IMR-90 (cell line): ENCODE measurements around the gene SCAANT1. TPM values are rescaled to one million over a fixed set of nuclear protein-coding genes. Genes with fewer than 3 reads are reported as not detected.

Experiments
- ATAC-seq: fragments of 200-7000 bp; cut with Tn5 transposase; 2 replicates; pipeline ENCODE4 v1.9.1; 2020; ENCODE audit warnings: low read depth, mild to moderate bottlenecking, moderate library complexity
- BruUV-seq: library from RNA; stranded (reverse); fragments of 400-500 nt; replicated peaks from 2 replicates; lab custom pipeline; 2021; lab: Mats Ljungman, UMichigan
- CTCF ChIA-PET: fragments of 300-600 bp; formaldehyde crosslinking; extraction: SDS; loops from one replicate; lab custom pipeline; 2021; ENCODE audit warnings: antibody characterized with exemption; lab: Yijun Ruan, JAX
- POLR2A ChIA-PET: fragments of 300-600 bp; sonication (Branson Sonifier 250); formaldehyde crosslinking; loops from one replicate; lab custom pipeline; 2022; ENCODE audit warnings: antibody characterized with exemption; ENCODE audit not compliant: unreplicated experiment; lab: Charles Lee
- DNase-seq: peaks from one replicate; pipeline ENCODE4 v3.0.0; 2013
- H2AFZ ChIP-seq: replicated peaks from 2 replicates; pipeline ENCODE3; 2013; ENCODE audit warnings: low read length, mild to moderate bottlenecking; ENCODE audit not compliant: poor library complexity
- H2AK5ac ChIP-seq: 2 replicates; pipeline ENCODE4 v1.6.1; 2013; ENCODE audit warnings: low read depth, low read length, inconsistent platforms
- H2AK9ac ChIP-seq: replicated peaks from 2 replicates; pipeline ENCODE3; 2013; ENCODE audit warnings: mild to moderate bottlenecking, low read depth, low read length, moderate library complexity; ENCODE audit not compliant: poor library complexity
- H2BK120ac ChIP-seq: 2 replicates; pipeline ENCODE4 v1.6.1; 2013; ENCODE audit warnings: low read depth, low read length, inconsistent platforms
- H2BK15ac ChIP-seq: 3 replicates; pipeline ENCODE4 v1.6.1; 2013; ENCODE audit warnings: low read depth, low read length, inconsistent platforms
- H2BK20ac ChIP-seq: 2 replicates; pipeline ENCODE4 v1.6.1; 2013; ENCODE audit warnings: low read depth, mild to moderate bottlenecking, inconsistent platforms, low read length, moderate library complexity
- H2BK5ac ChIP-seq: 2 replicates; pipeline ENCODE4 v1.6.1; 2013; ENCODE audit warnings: mild to moderate bottlenecking, low read depth, low read length, inconsistent platforms; ENCODE audit not compliant: poor library complexity, severe bottlenecking
- H3K14ac ChIP-seq: replicated peaks from 2 replicates; pipeline ENCODE4 v1.6.1; 2013; ENCODE audit warnings: low read depth, low read length, inconsistent platforms
- H3K18ac ChIP-seq: 2 replicates; pipeline ENCODE4 v1.6.1; 2013; ENCODE audit warnings: low read depth, low read length, control low read depth
- H3K23ac ChIP-seq: 2 replicates; pipeline ENCODE4 v1.6.1; 2013; ENCODE audit warnings: low read depth, low read length, inconsistent platforms
- H3K27ac ChIP-seq: 2 replicates; pipeline ENCODE4 v1.5.1; 2013; ENCODE audit warnings: mild to moderate bottlenecking, control low read depth, low read length; ENCODE audit not compliant: insufficient read depth
- H3K27me3 ChIP-seq: 2 replicates; pipeline ENCODE4 v1.6.1; 2013; ENCODE audit warnings: low read length; ENCODE audit not compliant: control insufficient read depth, insufficient read depth
- H3K36me3 ChIP-seq: 2 replicates; pipeline ENCODE4 v1.6.1; 2013; ENCODE audit warnings: low read length, mixed read lengths; ENCODE audit not compliant: control insufficient read depth, insufficient read depth
- H3K4ac ChIP-seq: 2 replicates; pipeline ENCODE4 v1.6.1; 2013; ENCODE audit warnings: low read depth, low read length, inconsistent platforms
- H3K4me1 ChIP-seq: 2 replicates; pipeline ENCODE4 v1.6.1; 2013; ENCODE audit warnings: low read length, mixed read lengths; ENCODE audit not compliant: control insufficient read depth, insufficient read depth
- H3K4me2 ChIP-seq: 2 replicates; pipeline ENCODE4 v1.6.1; 2013; ENCODE audit warnings: low read depth, mild to moderate bottlenecking, control low read depth, low read length, moderate library complexity
- H3K4me3 ChIP-seq: 2 replicates; pipeline ENCODE4 v1.5.1; 2013; ENCODE audit warnings: low read depth, mild to moderate bottlenecking, control low read depth, low read length, moderate library complexity; ENCODE audit not compliant: insufficient read depth
- H3K56ac ChIP-seq: 2 replicates; pipeline ENCODE4 v1.6.1; 2013; ENCODE audit warnings: low read length, inconsistent platforms; ENCODE audit not compliant: insufficient read depth; ENCODE audit errors: extremely low read depth
- H3K79me1 ChIP-seq, 2 experiments: 2 replicates each; pipeline ENCODE4 v1.6.1; 2013; ENCODE audit warnings: low read length in 2 of 2, inconsistent platforms in 1 of 2, low read depth in 1 of 2
- H3K9ac ChIP-seq: 2 replicates; pipeline ENCODE4 v1.6.1; 2013; ENCODE audit warnings: low read depth, low read length, control low read depth
- H3K9me1 ChIP-seq: 2 replicates; pipeline ENCODE4 v1.6.1; 2013; ENCODE audit warnings: low read length, inconsistent platforms; ENCODE audit not compliant: insufficient read depth
- H3K9me3 ChIP-seq: 2 replicates; pipeline ENCODE4 v1.6.1; 2013; ENCODE audit warnings: low read length; ENCODE audit not compliant: control insufficient read depth, insufficient read depth
- H4K20me1 ChIP-seq: 2 replicates; pipeline ENCODE4 v1.6.1; 2013; ENCODE audit warnings: low read length, inconsistent platforms; ENCODE audit not compliant: insufficient read depth
- H4K5ac ChIP-seq: 2 replicates; pipeline ENCODE4 v1.6.1; 2013; ENCODE audit warnings: mild to moderate bottlenecking, low read depth, low read length, control low read depth
- H4K8ac ChIP-seq, 2 experiments: 2 replicates each; pipeline ENCODE4 v1.6.1; 2013; ENCODE audit warnings: low read depth in 2 of 2, low read length in 2 of 2, control low read depth in 1 of 2, inconsistent platforms in 1 of 2
- H4K91ac ChIP-seq: 2 replicates; pipeline ENCODE4 v1.6.1; 2013; ENCODE audit warnings: low read depth, low read length, inconsistent platforms; ENCODE audit not compliant: insufficient read depth
- MAFK ChIP-seq: IDR thresholded peaks from 2 replicates; pipeline ENCODE4 v1.6.1; 2012; ENCODE audit warnings: low read depth, low read length, improper control_type of control experiment
- MAZ ChIP-seq: IDR thresholded peaks from 2 replicates; pipeline ENCODE4 v1.6.1; 2012; ENCODE audit warnings: low read depth, mild to moderate bottlenecking, low read length, improper control_type of control experiment, moderate library complexity, borderline replicate concordance
- WGBS, 2 experiments: methylation state at CpG; one replicate each; pipeline versions ENCODE4 v1.1.5 to v1.1.7; 2013; ENCODE audit warnings: missing lambda C conversion rate in 2 of 2; ENCODE audit not compliant: insufficient read length in 1 of 2; ENCODE audit errors: extremely low coverage in 2 of 2; 5-methylcytosine and 5-hydroxymethylcytosine counted together
- dilution Hi-C: fragments of 300-500 bp; cut with HindIII; formaldehyde crosslinking; loops from one replicate; pipeline ENCODE4 v1.14.3; 2018; ENCODE audit warnings: low sequenced_read_pairs; ENCODE audit not compliant: unreplicated experiment
- in situ Hi-C: fragments of 300-500 bp; cut with MboI; formaldehyde crosslinking; loops from 3 replicates; pipeline ENCODE4 v1.14.3; 2019; ENCODE audit warnings: low sequenced_read_pairs, inconsistent platforms, mixed read lengths
- intact Hi-C: fragments of 100-400 bp; cut with micrococcal nuclease; formaldehyde crosslinking; loops from 2 replicates; pipeline ENCODE4 v1.10.0; 2022
- polyA plus RNA-seq, 3 experiments: library from polyadenylated mRNA; depleted of rRNA; stranded (reverse); fragments of >200 nt; gene quantifications; 2 replicates each; pipeline ENCODE4 v1.2.3, GENCODE V29; 2012; ENCODE audit warnings: low replicate concordance in 1 of 3
- total RNA-seq: library from RNA; depleted of rRNA; stranded (reverse); fragments of >200 nt; gene quantifications from 2 replicates; pipeline ENCODE4 v1.2.3, GENCODE V29; 2012
- TF ChIP-seq, protein P1 (sequence below): fragments of 150-350 bp; IDR thresholded peaks from 2 replicates; pipeline ENCODE4 v1.6.1; 2017; ENCODE audit warnings: mild to moderate bottlenecking, antibody characterized with exemption, low read length, low read depth

The SCAANT1 gene
- total and polyA plus RNA-seq, 2 of the 4 experiments (the other 2 are of a cell fraction), result not detected

DNA sequence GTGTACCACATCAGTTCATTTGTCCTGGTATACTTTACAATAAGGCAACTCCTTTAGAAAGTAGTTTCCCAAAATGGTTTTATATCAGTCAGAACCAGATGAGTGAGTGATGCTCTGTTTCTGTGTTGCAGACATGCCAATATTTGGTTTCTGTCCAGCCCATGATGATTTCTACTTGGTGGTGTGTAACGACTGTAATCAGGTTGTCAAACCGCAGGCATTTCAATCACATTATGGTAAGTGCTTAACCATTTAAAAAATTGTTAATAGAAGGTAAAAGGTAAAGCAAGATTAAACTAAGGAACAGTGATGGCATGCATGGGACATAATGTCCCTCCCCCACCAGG is 40.0 kb upstream of the SCAANT1 start:
- no CpG with 5 or more reads among the region's 2 CpGs for WGBS, 2 experiments
- ChIA-PET POLR2A (no interaction called here), CTCF (interaction anchor here (1.6 kb wide), 1 partner anchor 10 kb away, joined by 5 read pairs; no protein-coding TSS in a partner anchor)
- no peaks in the 10 kb centered on the region for H3K9me3 ChIP-seq
- H2BK15ac ChIP-seq, result no peak overlapping the region
- H2BK5ac ChIP-seq, result no peak overlapping the region
- no peak overlapping the region for H3K14ac ChIP-seq
- H3K36me3 ChIP-seq, result peaks cover 13% of the 10 kb centered on the region
- no peaks in the 10 kb centered on the region for H3K27me3 ChIP-seq
- H3K4ac ChIP-seq, result no peak overlapping the region
- BruUV-seq, result no TSS peak
- TF ChIP-seq MAFK (no peak), MAZ (no peak)
- TF ChIP-seq, protein P1, sequence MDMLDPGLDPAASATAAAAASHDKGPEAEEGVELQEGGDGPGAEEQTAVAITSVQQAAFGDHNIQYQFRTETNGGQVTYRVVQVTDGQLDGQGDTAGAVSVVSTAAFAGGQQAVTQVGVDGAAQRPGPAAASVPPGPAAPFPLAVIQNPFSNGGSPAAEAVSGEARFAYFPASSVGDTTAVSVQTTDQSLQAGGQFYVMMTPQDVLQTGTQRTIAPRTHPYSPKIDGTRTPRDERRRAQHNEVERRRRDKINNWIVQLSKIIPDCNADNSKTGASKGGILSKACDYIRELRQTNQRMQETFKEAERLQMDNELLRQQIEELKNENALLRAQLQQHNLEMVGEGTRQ, result no peak
- H2AFZ ChIP-seq, result no peak overlapping the region
- H2BK20ac ChIP-seq, result no peak overlapping the region
- H3K4me1 ChIP-seq, result peaks cover 4% of the 10 kb centered on the region; the same call in 1 of the 2 replicates
- intact Hi-C loops (no loop called here), in situ Hi-C loops (no loop called here), dilution Hi-C loops (no loop called here)
- DNase-seq (no peak), ATAC-seq (no peak)
- H3K27ac ChIP-seq, result no peak overlapping the region
- H4K20me1 ChIP-seq, result peaks cover 24% of the 10 kb centered on the region
- no peak overlapping the region for H3K4me3 ChIP-seq
- no peak overlapping the region for H2AK5ac ChIP-seq
- H2BK120ac ChIP-seq, result no peak overlapping the region
- H3K56ac ChIP-seq, result no peak overlapping the region
- no peak overlapping the region for H4K8ac ChIP-seq
- H3K79me1 ChIP-seq, result peaks cover 46 to 73% of the 10 kb centered on the region in 2 experiments
- no peak overlapping the region for H2AK9ac ChIP-seq
- H4K5ac ChIP-seq, result no peak overlapping the region
- H3K4me2 ChIP-seq, result no peak overlapping the region
- no peak overlapping the region for H3K23ac ChIP-seq
- peaks cover 28% of the 10 kb centered on the region for H3K9me1 ChIP-seq
- H3K9ac ChIP-seq, result no peak overlapping the region
- no peak overlapping the region for H4K91ac ChIP-seq
- H3K18ac ChIP-seq, result no peak overlapping the region
